Endometrium (tissue), 2 donors: ENCODE measurements around the gene PLEKHH1.

Source experiments
- FAIRE-seq: peaks from 2 replicates; lab custom pipeline; 2012; peaks lifted over from hg19 to GRCh38; lab: Jason Lieb, UNC
- donor health status: control.
- donor health status: control.

Gene PLEKHH1

DNA sequence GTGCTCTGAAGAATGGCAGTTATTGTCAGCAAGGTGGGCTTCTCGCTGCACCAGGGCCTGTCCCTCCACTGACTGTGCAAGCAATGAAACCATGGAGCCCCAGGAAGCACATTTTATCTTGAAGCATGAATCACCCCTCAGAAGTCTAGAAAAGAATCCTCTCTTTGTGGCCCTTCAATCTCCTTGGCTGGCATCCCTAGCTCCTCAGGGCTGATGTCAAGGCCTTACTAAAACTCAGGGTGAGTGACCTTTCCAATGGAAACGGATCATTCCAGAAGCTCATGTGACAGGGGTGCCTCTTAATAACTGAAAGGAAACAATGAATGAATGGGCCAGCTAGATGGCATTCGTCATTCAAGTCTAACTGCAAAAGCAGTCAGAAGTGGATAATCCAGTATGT is 22.3 kb upstream of the PLEKHH1 start:
- FAIRE-seq: no peak

- no peak for FAIRE-seq
Observed at GRCh38 chr14:67512463-67513310, 20.4 kb upstream of the PLEKHH1 start.

DNA sequence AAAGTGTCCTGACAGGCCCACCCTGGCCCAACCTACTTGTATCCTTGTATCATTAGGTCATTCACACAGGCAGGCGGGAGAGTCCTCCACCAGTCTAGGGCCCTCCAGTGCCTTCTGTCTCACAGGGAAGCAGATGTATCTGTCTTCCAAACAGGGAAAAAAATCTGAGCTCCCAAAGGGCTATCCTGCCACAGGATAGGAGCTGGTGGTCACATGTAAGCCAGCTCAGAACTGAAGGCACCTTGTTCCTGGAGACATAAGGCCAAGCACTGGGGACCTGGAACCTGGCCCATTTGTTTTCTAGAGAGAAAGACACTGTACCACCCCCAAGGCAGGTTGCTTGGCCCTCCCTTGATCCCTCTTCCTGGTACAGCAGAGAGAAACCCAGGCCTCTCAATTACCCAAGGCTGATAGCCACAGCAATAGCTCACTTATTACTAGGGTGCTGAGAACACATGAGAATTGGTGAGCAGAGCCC is 19.4 kb upstream of the PLEKHH1 start:
- FAIRE-seq: no peak

GRCh38 chr14:67514203-67514607 is 18.9 kb upstream of the PLEKHH1 start:
- FAIRE-seq: no peak

- no peak for FAIRE-seq
Observed at GRCh38 chr14:67514650-67515385, 18.3 kb upstream of the PLEKHH1 start.

DNA sequence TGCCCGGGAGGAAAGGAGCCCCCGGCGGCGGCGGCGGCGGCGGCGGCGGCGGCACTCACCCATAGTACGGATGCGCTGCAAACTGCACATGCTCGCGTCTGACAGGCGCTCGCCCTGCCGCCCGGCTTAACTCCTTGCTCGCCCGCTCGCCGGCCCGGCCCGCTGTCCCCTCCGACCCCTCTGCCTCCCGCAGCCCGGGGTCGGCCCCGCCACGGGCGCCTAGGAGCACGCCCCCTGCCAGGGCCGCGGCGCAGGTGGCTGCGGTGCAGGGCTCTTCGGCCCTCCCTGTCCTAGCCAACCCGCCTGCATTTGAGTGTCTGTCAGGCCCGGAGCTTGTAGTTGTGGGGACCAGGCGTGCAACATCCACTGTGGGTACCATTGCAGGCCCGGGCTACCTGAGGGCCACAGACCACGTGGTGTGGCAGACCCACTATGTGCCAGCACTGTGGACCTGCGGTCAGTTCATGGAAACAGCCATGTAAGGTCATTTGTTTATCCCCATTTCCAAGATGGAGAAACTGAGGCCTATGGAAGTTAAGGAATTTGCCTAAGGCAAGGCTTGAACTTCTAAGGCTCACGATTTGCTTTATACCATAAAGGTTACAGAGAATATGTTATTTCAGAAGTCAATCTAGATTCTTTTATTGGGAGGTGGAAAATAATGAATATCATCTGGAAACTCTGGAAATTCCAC is 17.6 kb upstream of the PLEKHH1 start:
- FAIRE-seq: no peak

- FAIRE-seq: no peak
Observed at GRCh38 chr14:67516676-67517075, 16.4 kb upstream of the PLEKHH1 start.

DNA sequence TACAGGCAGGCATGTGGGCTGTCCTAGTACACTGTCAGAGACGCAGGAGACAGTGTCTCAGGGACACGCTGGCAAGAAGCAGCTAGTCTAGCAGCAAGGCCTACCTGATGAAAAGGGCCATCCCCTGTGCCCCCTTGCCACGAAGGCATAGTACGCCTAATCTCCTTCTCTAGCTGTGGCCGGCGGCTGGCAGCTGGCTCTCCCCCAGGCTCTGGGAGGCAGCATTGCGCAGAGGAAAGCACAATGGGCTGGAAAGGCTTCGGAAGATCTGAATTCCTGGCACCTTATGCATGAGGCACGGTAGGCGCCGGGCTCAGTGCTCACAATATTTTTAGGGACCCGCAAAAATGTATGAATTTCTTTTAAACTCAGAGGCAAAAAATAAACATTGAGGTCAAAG is 16.0 kb upstream of the PLEKHH1 start:
- FAIRE-seq: no peak

- FAIRE-seq: no peak
Observed at GRCh38 chr14:67519406-67519805, 13.7 kb upstream of the PLEKHH1 start.

DNA sequence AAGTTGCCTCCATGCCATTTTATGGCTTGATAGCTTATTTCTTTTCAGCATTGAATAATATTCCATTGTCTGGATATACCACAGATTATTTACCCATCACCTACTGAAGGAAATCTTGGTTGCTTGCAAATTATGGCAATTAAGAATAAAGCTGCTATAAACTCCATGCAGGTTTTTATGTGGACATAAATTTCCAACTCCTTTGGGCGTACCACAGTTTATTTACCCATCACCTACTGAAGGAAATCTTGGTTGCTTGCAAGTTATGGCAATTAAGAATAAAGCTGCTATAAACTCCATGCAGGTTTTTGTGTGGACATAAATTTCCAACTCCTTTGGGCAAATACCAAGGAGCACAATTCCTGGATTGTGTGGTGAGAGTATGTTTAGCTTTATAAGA is 12.6 kb upstream of the PLEKHH1 start:
- no peak for FAIRE-seq

DNA sequence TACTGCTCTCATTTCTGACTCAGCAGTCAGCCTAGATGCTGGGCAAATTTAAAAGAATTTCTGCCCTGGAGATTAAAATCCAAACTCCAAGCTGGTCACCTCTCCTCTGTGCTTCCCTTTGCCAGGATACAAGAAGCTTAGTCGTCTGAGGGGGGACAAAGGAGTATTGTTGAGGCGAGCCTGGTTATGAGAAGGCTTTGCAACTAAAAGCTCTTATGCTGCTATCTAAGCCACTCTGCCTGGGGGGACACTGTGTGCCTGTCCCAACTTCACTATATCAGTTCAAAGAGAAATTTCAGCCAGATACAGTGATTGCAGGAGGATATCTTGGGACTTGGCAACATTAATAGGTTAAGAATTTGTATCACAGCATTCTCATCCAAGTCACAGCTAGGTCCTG is 10.8 kb upstream of the PLEKHH1 start:
- no peak for FAIRE-seq

GRCh38 chr14:67523764-67524633 is 9.1 kb upstream of the PLEKHH1 start:
- no peak for FAIRE-seq

DNA sequence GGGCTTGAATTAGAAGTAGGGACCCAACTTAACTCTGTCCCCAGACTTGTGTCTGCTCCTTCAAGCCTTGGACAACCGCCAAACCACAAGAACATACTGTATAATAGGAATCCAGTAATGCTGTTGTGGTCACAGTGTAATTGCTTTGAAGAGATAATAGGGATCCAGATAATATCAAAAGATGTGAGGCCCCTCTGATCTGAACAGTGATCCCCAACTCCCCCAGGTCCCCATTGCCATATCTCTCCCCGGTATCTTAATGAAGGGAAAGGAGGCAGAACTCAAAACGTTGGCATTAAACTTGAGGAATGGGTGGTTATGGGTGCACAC is 8.5 kb upstream of the PLEKHH1 start:
- FAIRE-seq: no peak

DNA sequence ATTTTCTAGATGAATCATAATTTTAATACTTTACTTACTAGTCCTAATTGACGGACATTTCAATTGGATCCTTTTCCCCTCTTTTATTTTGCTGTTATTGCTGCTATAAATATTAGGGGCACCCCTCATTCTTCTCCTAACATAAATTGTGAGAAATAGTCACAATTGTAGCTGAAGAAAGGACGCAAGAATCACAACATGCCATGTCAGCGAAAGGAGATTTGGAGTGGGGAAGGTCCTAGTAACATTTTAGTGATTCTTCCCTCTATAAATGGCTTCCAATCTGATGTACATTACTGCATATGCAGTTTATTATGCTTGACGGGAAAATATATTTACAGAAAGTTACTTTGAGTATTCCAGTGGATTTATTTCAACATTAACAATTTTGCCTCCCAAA is 7.7 kb upstream of the PLEKHH1 start:
- FAIRE-seq: no peak

DNA sequence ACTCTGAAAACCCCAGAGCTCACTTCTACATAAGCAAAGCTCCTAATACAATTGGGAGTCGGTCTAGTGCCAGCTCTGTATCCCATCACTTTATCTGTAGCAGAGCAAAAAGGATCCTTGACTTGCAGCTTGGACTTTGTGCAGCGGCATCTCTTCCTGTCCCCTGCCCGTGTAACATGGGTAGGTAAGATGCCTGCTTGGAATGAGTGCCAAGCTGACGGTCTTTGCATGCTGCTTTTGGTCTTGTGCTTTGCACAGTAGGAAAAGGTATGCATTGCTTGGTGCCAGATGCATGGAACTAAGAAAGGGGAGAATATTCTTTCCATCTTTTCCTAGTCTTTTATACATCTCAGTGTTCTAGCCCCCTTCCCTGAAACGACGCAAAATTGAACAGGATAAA is 6.9 kb upstream of the PLEKHH1 start:
- no peak for FAIRE-seq

DNA sequence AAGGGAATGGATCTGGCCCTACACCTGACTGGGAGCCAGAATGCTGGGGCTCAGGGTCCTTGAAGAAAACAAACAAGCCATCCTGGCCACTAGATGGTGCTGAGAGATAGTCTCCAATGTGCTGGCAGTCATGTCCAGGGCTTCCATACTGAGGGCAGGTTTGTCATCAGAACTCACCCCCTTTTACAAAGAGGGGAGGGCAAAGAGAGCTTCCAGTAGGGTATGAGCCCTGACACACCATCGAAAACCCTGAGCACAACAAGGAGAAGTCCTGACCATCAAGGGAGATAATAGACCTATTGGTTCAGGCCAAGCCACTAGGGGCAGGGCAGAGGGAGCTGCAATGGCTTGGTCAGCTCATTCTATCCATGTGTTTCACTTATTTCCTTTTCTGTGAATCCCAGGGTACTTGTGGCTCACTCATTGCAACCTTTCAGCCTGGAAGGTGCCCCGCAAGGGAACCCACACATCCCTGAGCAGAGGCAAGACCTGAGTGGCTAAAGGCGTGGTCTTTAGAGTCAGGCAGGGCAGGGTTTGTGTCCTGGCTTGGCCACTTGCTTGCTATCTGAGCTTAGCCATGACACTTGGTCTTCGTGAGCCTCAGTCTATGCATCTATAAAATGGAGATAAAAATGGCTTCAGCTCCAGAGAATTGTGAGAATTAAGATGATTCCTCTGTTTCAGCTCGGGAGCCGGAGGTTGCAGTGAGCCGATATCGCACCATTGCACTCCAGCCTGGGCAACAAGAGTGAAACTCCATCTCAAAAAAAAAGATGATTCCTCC is 6.2 kb upstream of the PLEKHH1 start:
- FAIRE-seq: no peak

DNA sequence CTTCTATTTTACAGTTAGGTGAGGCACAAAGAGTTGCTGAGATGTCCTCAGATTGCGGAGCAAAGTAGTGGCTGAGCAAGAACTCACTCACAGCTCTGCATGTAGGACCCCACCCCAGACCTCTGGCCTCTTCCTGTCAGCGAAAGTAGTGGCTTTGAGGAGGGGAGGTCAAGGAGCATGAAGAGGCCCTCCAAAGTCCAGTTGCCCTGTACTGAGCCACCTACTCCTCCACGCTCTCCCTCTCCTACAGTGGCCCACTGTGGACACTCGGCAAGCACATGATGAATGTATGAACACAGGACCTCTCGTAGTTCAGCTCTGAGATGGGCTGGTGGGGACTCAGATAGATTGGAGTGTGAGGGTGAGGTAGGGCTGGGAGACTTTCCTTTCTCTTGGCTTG is 5.3 kb upstream of the PLEKHH1 start:
- no peak for FAIRE-seq

- FAIRE-seq: no peak
Observed at GRCh38 chr14:67528276-67528675, 4.8 kb upstream of the PLEKHH1 start.

GRCh38 chr14:67529947-67530935 is 2.8 kb upstream of the PLEKHH1 start:
- FAIRE-seq: no peak

DNA sequence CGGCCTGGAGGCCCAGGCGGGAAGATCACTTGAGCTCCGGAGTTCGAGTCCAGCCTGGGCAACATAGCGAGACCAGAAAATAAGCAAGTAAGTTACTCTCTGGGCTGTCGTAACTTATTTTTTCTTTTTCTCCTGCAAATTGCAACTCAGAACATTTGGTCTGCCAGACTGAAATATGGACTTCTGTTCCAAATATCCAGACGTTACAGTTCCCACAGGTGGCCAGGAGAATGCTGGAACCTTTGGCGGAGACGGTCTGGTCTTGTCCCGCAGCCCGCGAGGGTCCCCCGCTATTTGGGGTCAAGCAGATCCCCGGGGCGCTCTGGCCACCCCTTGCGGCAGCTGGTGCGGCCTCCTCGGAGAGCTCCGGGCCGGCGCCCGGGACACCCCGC is 488 bp upstream of the PLEKHH1 start:
- no peak for FAIRE-seq
